ENCODE results near the gene C5orf46.

- no peak for TF ChIP-seq CTCF (IDR thresholded peaks at IDR 0.05; ENCODE audit: extremely low read depth in 1 of 2, insufficient read depth in 1 of 2, low read depth in 1 of 2, low read length in 2 of 2)
- no peak for TF ChIP-seq EZH2 (IDR thresholded peaks at IDR 0.05; ENCODE audit: borderline replicate concordance, low read depth, low read length, severe bottlenecking)
- TF ChIP-seq POLR2A (IDR thresholded peaks at IDR 0.05; ENCODE audit: low read depth, low read length) = no peak
- peak; percentile 70 for TF ChIP-seq GATA2 (IDR thresholded peaks at IDR 0.05; ENCODE audit: insufficient read depth, insufficient read length, low read depth, low read length)
Observed at GRCh38 chr5:147893820-147894219, 12.5 kb downstream of the C5orf46 start.

All from endothelial cell of umbilical vein (primary cell).